ENCODE measurements around the gene SARDH.

The SARDH gene

GRCh38 chr9:133618726-133619125 lies 119.4 kb downstream of the SARDH start:
- Histone ChIP-seq H3K27me3 (ENCODE audit: insufficient read depth, poor library complexity, severe bottlenecking) (peaks cover 55% of the 10 kb centered on the region), H3K4me3 (ENCODE audit: severe bottlenecking) (no peak overlapping the region), H3K4me1 (ENCODE audit: insufficient read depth, poor library complexity, severe bottlenecking) (no peaks in the 10 kb centered on the region), H3K27ac (ENCODE audit: poor library complexity, severe bottlenecking) (no peak overlapping the region), H3K9me3 (ENCODE audit: severe bottlenecking) (no peaks in the 10 kb centered on the region), H3K36me3 (ENCODE audit: low read depth) (no peaks in the 10 kb centered on the region)
- no peak for TF ChIP-seq CTCF (IDR thresholded peaks at IDR 0.05; ENCODE audit: poor library complexity, severe bottlenecking)
- DNase-seq (ENCODE audit: low spot score) (no peak), ATAC-seq (ENCODE audit: low read depth) (no peak)

GRCh38 chr9:133616643-133617405 lies 121.3 kb downstream of the SARDH start:
- ATAC-seq (ENCODE audit: low read depth) = no peak
- Histone ChIP-seq H3K9me3 (ENCODE audit: severe bottlenecking) (no peaks in the 10 kb centered on the region), H3K36me3 (ENCODE audit: low read depth) (no peaks in the 10 kb centered on the region), H3K27ac (ENCODE audit: poor library complexity, severe bottlenecking) (no peak overlapping the region), H3K4me1 (ENCODE audit: insufficient read depth, poor library complexity, severe bottlenecking) (no peaks in the 10 kb centered on the region), H3K4me3 (ENCODE audit: severe bottlenecking) (no peak overlapping the region), H3K27me3 (ENCODE audit: insufficient read depth, poor library complexity, severe bottlenecking) (peaks cover 63% of the 10 kb centered on the region)
- no peak for DNase-seq (ENCODE audit: low spot score)
- no peak for TF ChIP-seq CTCF (IDR thresholded peaks at IDR 0.05; ENCODE audit: poor library complexity, severe bottlenecking)

DNA sequence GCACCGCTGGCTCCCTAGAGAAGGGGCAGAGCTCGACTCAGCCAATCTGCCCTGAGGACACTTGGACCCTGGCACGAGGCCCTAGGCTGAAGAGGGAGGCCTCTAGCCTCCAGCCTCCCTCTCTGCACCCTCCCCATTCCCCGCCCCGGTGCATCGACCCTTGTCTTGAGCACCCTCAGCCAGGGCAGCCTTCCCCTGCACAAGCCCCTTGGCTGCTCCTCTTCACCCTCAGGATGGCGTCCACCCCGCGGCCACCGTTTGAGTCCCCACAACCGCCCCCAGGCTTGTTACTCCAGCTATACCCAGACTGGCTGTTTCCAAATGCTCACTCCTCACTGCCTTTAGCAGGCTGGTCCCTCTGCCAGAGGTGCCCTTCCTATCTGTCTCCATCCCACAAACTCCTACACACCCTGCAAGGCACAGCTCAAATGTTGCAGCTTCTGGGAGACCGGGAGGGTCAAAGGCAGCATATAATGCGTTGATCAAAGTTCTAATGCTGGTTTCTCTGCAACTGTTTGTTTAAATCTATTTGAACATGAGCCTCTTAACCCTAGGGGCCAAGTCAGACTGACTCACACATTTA lies 122.5 kb downstream of the SARDH start:
- H3K4me1 ChIP-seq (ENCODE audit: insufficient read depth, poor library complexity, severe bottlenecking) = no peaks in the 10 kb centered on the region
- H3K27ac ChIP-seq (ENCODE audit: poor library complexity, severe bottlenecking) = no peak overlapping the region
- ATAC-seq (ENCODE audit: low read depth) = no peak
- H3K27me3 ChIP-seq (ENCODE audit: insufficient read depth, poor library complexity, severe bottlenecking) = peaks cover 64% of the 10 kb centered on the region
- no peak overlapping the region for H3K4me3 ChIP-seq (ENCODE audit: severe bottlenecking)
- no peaks in the 10 kb centered on the region for H3K36me3 ChIP-seq (ENCODE audit: low read depth)
- no peaks in the 10 kb centered on the region for H3K9me3 ChIP-seq (ENCODE audit: severe bottlenecking)
- DNase-seq (ENCODE audit: low spot score) = no peak
- no peak for TF ChIP-seq CTCF (IDR thresholded peaks at IDR 0.05; ENCODE audit: poor library complexity, severe bottlenecking)

DNA sequence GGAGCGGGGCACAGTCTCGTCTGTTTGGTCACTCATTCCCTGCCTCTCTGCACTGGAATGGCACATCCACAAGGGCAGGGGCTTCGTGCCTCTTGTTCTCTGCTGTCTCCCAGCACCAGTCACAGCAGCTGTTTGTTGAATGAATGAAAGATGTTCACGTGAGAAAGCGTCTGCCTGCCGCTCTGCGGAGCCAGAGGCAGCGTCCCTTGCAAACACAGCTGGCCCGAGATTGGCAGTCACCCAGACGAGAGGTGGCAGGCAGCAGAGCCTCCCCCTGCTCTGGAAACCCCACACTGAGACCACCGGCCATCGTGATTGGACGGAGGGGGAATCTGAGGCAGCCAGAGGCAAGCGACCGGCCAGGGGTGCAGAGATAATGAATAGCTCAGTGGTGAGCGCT lies 123.0 kb downstream of the SARDH start:
- DNase-seq (ENCODE audit: low spot score) (no peak), ATAC-seq (ENCODE audit: low read depth) (no peak)
- H3K27ac ChIP-seq (ENCODE audit: poor library complexity, severe bottlenecking) = no peak overlapping the region
- H3K4me3 ChIP-seq (ENCODE audit: severe bottlenecking) = no peak overlapping the region
- no peak for TF ChIP-seq CTCF (IDR thresholded peaks at IDR 0.05; ENCODE audit: poor library complexity, severe bottlenecking)
- H3K9me3 ChIP-seq (ENCODE audit: severe bottlenecking) = no peaks in the 10 kb centered on the region
- no peaks in the 10 kb centered on the region for H3K4me1 ChIP-seq (ENCODE audit: insufficient read depth, poor library complexity, severe bottlenecking)
- no peaks in the 10 kb centered on the region for H3K36me3 ChIP-seq (ENCODE audit: low read depth)
- H3K27me3 ChIP-seq (ENCODE audit: insufficient read depth, poor library complexity, severe bottlenecking) = peaks cover 66% of the 10 kb centered on the region

- Histone ChIP-seq H3K27ac (ENCODE audit: poor library complexity, severe bottlenecking) (no peak overlapping the region), H3K36me3 (ENCODE audit: low read depth) (no peaks in the 10 kb centered on the region), H3K27me3 (ENCODE audit: insufficient read depth, poor library complexity, severe bottlenecking) (peaks cover 65% of the 10 kb centered on the region), H3K4me1 (ENCODE audit: insufficient read depth, poor library complexity, severe bottlenecking) (no peaks in the 10 kb centered on the region), H3K4me3 (ENCODE audit: severe bottlenecking) (no peak overlapping the region), H3K9me3 (ENCODE audit: severe bottlenecking) (no peaks in the 10 kb centered on the region)
- no peak for TF ChIP-seq CTCF (IDR thresholded peaks at IDR 0.05; ENCODE audit: poor library complexity, severe bottlenecking)
- ATAC-seq (ENCODE audit: low read depth) (no peak), DNase-seq (ENCODE audit: low spot score) (no peak)
Measured at GRCh38 chr9:133614678-133615077, 123.5 kb downstream of the SARDH start.
